Activated naive CD8-positive, alpha-beta T cell treated with anti-CD3 and anti-CD28 coated beads, Interleukin-2, amount 10 ng/mL, durations not matched to agents 7 days and 5 days (primary cell): ENCODE measurements around the gene INPP5K. TPM values are rescaled to one million over a fixed set of nuclear protein-coding genes. Genes with fewer than 3 reads are reported as not detected.
"Not testable (repeated sequence)": the region's sequence is repeated elsewhere in the genome, so short reads cannot be mapped to it uniquely, and the experiment has no call there.

Source experiments
- ATAC-seq: fragments of 150-1000 bp; cut with Tn5 transposase; one replicate; pipeline ENCODE4 v1.10.0; 2021; ENCODE audit warnings: low read depth, moderate library complexity
- POLR2A ChIA-PET: fragments of 350-600 bp; sonication (Branson Sonifier 250); formaldehyde crosslinking; loops from one replicate; lab custom pipeline; 2021; ENCODE audit warnings: antibody characterized with exemption; lab: Charles Lee
- DNase-seq: peaks from one replicate; pipeline ENCODE4 v3.0.0; 2021
- H3K27ac Mint-ChIP-seq: one replicate; pipeline ENCODE4 v1.8.0; 2022; ENCODE audit warnings: mild to moderate bottlenecking, mixed read lengths
- H3K27me3 Mint-ChIP-seq: one replicate; pipeline ENCODE4 v1.8.0; 2022; ENCODE audit warnings: mild to moderate bottlenecking, moderate library complexity, mixed read lengths
- H3K36me3 Mint-ChIP-seq: one replicate; pipeline ENCODE4 v1.8.0; 2021; ENCODE audit warnings: mild to moderate bottlenecking, mixed read lengths
- H3K4me1 Mint-ChIP-seq: one replicate; pipeline ENCODE4 v1.8.0; 2021; ENCODE audit warnings: mixed read lengths
- H3K4me3 Mint-ChIP-seq: one replicate; pipeline ENCODE4 v1.8.0; 2022; ENCODE audit warnings: mild to moderate bottlenecking, moderate library complexity, mixed read lengths
- H3K9me3 Mint-ChIP-seq: one replicate; pipeline ENCODE4 v1.8.0; 2021; ENCODE audit warnings: mixed read lengths
- total RNA-seq, 2 experiments: library from RNA; stranded (reverse); gene quantifications; one replicate each; pipeline ENCODE4 v1.2.3, GENCODE V29; 2021

The INPP5K gene
- total RNA-seq, 2 experiments from 2014 or later: 56.7 to 58.7 TPM

GRCh38 chr17:1454541-1454940 is 61.9 kb downstream of the INPP5K start:
- H3K27me3 Mint-ChIP-seq: peaks cover 20% of the 10 kb centered on the region
- peak overlapping the region; percentile 88 for H3K4me3 Mint-ChIP-seq
- ATAC-seq: no peak
- peak overlapping the region; percentile 69 for H3K27ac Mint-ChIP-seq
- H3K9me3 Mint-ChIP-seq: no peaks in the 10 kb centered on the region
- POLR2A ChIA-PET: no interaction called here
- H3K4me1 Mint-ChIP-seq: peaks cover 26% of the 10 kb centered on the region
- DNase-seq: no peak
- peaks cover 11% of the 10 kb centered on the region for H3K36me3 Mint-ChIP-seq

GRCh38 chr17:1453694-1454093 is 62.7 kb downstream of the INPP5K start:
- Mint-ChIP-seq H3K27me3 (peaks cover 13% of the 10 kb centered on the region), H3K4me1 (peaks cover 33% of the 10 kb centered on the region), H3K36me3 (peaks cover 18% of the 10 kb centered on the region)
- ATAC-seq, H3K9me3 Mint-ChIP-seq, H3K4me3 Mint-ChIP-seq, DNase-seq, H3K27ac Mint-ChIP-seq: not testable (repeated sequence)
- POLR2A ChIA-PET: interaction anchor here (1.3 kb wide), 1 partner anchor 31 kb away, joined by 3 read pairs; no protein-coding TSS in a partner anchor

GRCh38 chr17:1452836-1453235 is 63.6 kb downstream of the INPP5K start:
- H3K4me1 Mint-ChIP-seq: peaks cover 33% of the 10 kb centered on the region
- H3K4me3 Mint-ChIP-seq: no peak overlapping the region
- peaks cover 18% of the 10 kb centered on the region for H3K36me3 Mint-ChIP-seq
- DNase-seq (no peak), ATAC-seq (no peak)
- H3K27me3 Mint-ChIP-seq: peaks cover 9% of the 10 kb centered on the region
- no peak overlapping the region for H3K27ac Mint-ChIP-seq
- no peaks in the 10 kb centered on the region for H3K9me3 Mint-ChIP-seq
- POLR2A ChIA-PET: interaction anchor here (1.3 kb wide), 1 partner anchor 30 kb away, joined by 3 read pairs; no protein-coding TSS in a partner anchor

DNA sequence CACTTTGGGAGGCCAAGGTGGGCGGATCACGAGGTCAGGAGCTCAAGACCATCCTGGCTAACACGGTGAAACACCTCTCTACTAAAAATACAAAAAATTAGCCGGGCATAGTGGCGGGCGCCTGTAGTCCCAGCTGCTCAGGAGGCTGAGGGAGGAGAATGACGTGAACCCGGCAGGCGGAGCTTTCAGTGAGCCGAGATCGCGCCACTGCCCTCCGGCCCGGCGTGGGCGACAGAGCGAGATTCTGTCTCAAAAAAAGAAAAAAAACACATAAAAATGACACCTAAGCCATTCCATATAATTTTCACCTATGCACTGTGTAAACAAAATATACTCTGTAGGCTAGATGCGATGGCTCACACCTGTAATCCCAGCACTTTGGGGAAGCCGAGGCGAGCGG is 66.2 kb downstream of the INPP5K start:
- ATAC-seq, H3K27me3 Mint-ChIP-seq, POLR2A ChIA-PET, H3K27ac Mint-ChIP-seq, H3K9me3 Mint-ChIP-seq, H3K4me3 Mint-ChIP-seq, DNase-seq: not testable (repeated sequence)
- peaks cover 37% of the 10 kb centered on the region for H3K4me1 Mint-ChIP-seq
- H3K36me3 Mint-ChIP-seq: peaks cover 20% of the 10 kb centered on the region

- DNase-seq (no peak), ATAC-seq (no peak)
- Mint-ChIP-seq H3K27ac (no peak overlapping the region), H3K27me3 (no peaks in the 10 kb centered on the region), H3K4me3 (no peak overlapping the region), H3K4me1 (peaks cover 32% of the 10 kb centered on the region), H3K36me3 (peaks cover 19% of the 10 kb centered on the region), H3K9me3 (no peaks in the 10 kb centered on the region)
- POLR2A ChIA-PET: no interaction called here
Measured at GRCh38 chr17:1449412-1449967, 66.9 kb downstream of the INPP5K start.

DNA sequence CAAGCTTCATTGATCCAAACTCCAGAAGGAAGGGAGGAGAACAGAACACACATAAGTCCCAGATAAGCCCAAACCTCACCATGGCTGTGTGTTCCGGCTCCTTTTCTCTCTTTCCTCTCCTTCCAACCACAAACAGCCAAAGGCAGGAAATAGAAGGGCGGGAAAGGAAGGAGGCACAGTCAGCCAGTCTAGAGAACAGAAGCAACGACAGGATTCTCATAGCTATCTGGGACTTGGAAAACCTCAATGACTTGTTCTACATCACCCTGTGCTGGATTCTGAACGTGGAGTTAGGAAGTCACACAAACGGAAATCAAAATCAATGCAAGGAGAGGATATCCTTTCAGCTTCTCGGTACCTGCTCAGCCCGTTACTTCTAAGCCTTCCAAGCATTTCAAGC is 69.4 kb downstream of the INPP5K start:
- H3K4me1 Mint-ChIP-seq: peaks cover 19% of the 10 kb centered on the region
- POLR2A ChIA-PET: interaction anchor here (0.7 kb wide), 1 partner anchor 820 kb away, joined by 5 read pairs; no protein-coding TSS in a partner anchor
- no peak overlapping the region for H3K27ac Mint-ChIP-seq
- ATAC-seq (no peak), DNase-seq (no peak)
- H3K36me3 Mint-ChIP-seq: peaks cover 14% of the 10 kb centered on the region
- no peaks in the 10 kb centered on the region for H3K9me3 Mint-ChIP-seq
- H3K4me3 Mint-ChIP-seq: no peak overlapping the region
- H3K27me3 Mint-ChIP-seq: no peaks in the 10 kb centered on the region

GRCh38 chr17:1446201-1446600 is 70.2 kb downstream of the INPP5K start:
- POLR2A ChIA-PET: interaction anchor here (0.7 kb wide), 1 partner anchor 821 kb away, joined by 5 read pairs; no protein-coding TSS in a partner anchor
- no peak for ATAC-seq
- Mint-ChIP-seq H3K4me1 (peaks cover 17% of the 10 kb centered on the region), H3K27me3 (no peaks in the 10 kb centered on the region), H3K27ac (no peak overlapping the region), H3K36me3 (peaks cover 11% of the 10 kb centered on the region), H3K4me3 (no peak overlapping the region), H3K9me3 (no peaks in the 10 kb centered on the region)
- no peak for DNase-seq

DNA sequence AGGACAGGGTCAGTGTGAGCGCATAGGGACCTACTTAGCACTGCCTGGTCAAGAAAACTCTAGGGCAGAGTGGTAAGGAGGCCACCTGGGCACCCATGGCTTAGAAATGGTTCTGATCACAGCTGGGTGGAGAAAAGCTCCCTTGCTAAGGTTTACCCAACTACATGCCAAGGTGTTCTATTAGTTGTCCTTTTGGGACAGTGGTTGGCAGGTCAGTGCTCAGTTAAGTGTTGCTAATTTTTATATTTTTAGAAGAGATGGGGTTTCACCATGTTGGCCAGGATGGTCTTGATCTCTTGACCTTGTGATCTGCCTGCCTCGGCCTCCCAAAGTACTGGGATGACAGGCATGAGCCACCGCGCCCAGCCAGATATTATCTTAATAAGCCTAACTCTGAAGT is 70.7 kb downstream of the INPP5K start:
- Mint-ChIP-seq H3K4me1 (peaks cover 17% of the 10 kb centered on the region), H3K36me3 (peaks cover 11% of the 10 kb centered on the region)
- H3K27ac Mint-ChIP-seq, H3K27me3 Mint-ChIP-seq, H3K4me3 Mint-ChIP-seq, POLR2A ChIA-PET, DNase-seq, H3K9me3 Mint-ChIP-seq, ATAC-seq: not testable (repeated sequence)

Other genes with a start within 250 kb of the INPP5K start
- gene BHLHA9, start 246.2 kb downstream of the INPP5K start, total RNA-seq: not detected
- gene TRARG1, start 236.9 kb downstream of the INPP5K start, total RNA-seq: under 1 TPM; 0.51 to 0.58 TPM
- gene YWHAE, start 116.4 kb downstream of the INPP5K start, total RNA-seq: 100 to 1,000 TPM; 272 to 287 TPM
- 10 to 100 TPM; 19.5 to 21.9 TPM for gene CRK, start 60.4 kb downstream of the INPP5K start, total RNA-seq
- gene MYO1C, start 23.9 kb downstream of the INPP5K start, total RNA-seq: 10 to 100 TPM; 28.6 to 34.1 TPM
- 10 to 100 TPM; 38.4 to 48.3 TPM for gene PITPNA, start 46.2 kb upstream of the INPP5K start, total RNA-seq
- 1 to 10 TPM; 2.1 to 2.5 TPM for gene SLC43A2, start 112.2 kb upstream of the INPP5K start, total RNA-seq
- 1 to 10 TPM; 6.0 to 6.5 TPM for gene SCARF1, start 129.1 kb upstream of the INPP5K start, total RNA-seq
- gene RILP, start 133.3 kb upstream of the INPP5K start, total RNA-seq: 1 to 10 TPM; 8.2 to 8.9 TPM
- 100 to 1,000 TPM; 346 to 350 TPM for gene PRPF8, start 168.3 kb upstream of the INPP5K start, total RNA-seq
- under 1 TPM; 0.20 to 0.30 TPM for gene TLCD2, start 193.8 kb upstream of the INPP5K start, total RNA-seq
- 10 to 100 TPM; 35.8 to 36.7 TPM for gene WDR81, start 208.1 kb upstream of the INPP5K start, total RNA-seq
- gene SERPINF2, start 226.3 kb upstream of the INPP5K start, total RNA-seq: under 1 TPM; 0.23 to 0.33 TPM
- gene SERPINF1, start 245.4 kb upstream of the INPP5K start, total RNA-seq: 1 to 10 TPM; 2.2 to 2.8 TPM